Fibroblast of gingiva (primary cell): Measurements from ENCODE around the gene MN1.
"Not testable (repeated sequence)": the region's sequence is repeated elsewhere in the genome, so short reads cannot be mapped to it uniquely, and the experiment has no call there.

Source experiments
- DNase-seq: peaks from one replicate; pipeline ENCODE4 v3.0.0-alpha.2; 2011; ENCODE audit warnings: low read depth

Gene MN1

DNA sequence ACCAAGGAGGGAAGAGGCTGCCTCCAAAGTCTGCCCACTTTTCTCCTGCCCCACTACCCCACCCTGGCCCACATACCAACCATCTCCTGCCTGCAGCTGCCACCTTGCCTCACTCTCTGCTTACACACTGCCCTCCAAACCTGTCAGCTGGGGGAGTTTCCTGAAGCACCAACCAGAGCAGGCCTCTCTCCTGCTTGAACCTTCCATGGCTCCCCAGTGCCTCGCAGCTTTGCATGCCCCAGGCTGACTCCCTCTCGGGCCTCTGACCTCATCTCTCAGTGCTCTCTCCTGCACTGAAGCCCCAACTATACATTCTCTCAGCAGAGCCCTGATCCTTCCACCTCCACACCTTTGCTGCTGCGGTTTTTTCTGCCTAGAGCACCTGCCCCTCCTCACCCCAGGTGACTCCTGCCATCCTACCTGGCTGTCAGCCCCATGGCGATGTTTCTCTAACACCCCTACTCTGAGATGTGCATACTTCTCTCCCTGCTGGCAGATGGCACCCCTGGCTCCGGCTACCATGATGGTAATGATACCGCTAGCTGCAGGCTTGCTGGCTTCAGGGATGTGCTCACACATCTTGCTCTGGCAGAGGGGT is 43.5 kb downstream of the MN1 start:
- no peak for DNase-seq

DNA sequence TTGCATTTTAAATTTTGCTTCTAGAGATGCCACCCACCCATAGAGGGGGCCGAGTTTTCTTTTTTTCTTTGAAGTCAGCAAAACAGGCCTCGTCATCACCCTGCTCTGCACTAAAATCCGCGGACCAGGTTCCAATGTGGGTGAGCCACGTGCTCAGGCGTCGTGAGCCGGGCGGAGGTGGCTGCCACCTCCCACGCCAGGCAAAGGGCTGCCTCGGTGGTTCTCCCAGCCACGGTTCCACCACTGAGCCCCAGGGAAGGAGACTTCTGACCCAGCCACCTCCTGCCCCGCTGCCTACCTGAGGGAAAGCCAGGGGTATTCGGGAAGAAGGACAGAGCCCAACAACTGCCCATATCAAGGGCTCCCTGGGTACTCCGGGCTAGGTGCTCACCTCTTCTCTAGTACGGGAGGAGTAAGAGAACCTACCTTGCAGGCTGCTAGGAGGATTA is 45.3 kb downstream of the MN1 start:
- DNase-seq = no peak

DNA sequence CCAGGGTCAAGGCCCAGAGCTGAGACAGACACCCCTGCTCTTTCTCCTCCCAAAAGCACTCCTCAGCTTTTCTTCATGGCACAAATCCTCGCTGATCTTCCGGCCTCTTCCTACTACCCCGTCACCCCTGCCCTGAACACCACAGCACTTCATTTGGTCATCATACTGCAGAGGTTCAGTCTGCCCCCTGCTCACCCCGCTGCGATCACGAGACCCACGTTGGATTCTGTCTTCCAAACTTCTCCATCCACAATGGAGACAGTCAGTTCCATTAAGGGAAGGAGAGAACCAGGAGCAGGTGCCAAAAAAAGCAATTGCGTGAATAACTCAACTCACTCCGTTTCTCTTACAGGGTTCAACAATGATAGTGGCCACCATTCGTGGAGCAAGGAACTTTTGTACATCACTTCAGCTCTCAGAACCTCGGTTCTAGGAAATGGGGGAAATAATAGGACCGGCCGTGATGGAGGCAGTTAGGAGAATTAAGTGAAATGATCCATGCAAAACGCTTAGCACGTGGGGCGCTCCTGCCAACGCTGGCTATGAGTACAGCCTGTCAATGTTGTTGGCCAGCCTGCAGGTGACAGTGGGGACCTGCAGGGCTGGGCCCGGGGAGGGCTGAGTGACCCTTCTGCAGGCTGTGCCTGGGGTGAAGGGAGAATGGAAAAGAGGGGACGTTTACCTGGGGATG is 45.9 kb downstream of the MN1 start:
- DNase-seq = no peak

DNA sequence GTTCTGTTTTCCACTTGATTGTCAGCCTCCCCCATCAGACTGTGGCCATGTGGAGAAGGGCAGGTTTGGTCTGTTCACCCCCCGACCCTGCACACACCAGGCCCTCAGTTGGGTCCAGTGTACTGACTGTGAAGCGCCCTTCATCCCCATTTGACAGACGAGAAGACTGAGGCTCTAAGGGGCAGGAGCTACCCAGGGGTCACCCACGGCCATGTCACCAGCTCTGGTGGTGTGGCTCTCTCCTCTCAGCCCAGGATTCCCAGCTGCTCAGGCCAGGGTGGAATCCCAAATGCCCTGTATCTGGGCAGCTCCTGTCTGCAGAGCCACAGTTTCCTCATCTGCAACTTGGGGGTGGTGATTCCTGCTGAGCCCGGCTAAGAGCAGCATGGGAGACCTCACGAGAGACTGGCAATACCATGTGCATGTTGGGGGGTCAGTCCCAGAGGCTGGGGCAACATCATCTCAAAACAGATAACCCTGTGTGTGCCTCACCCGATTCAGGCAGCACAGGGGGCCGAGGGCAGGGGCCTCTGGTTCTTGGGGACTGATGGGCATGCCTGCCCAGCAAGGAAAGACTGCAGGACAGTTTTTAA is 46.6 kb downstream of the MN1 start:
- no peak for DNase-seq

DNA sequence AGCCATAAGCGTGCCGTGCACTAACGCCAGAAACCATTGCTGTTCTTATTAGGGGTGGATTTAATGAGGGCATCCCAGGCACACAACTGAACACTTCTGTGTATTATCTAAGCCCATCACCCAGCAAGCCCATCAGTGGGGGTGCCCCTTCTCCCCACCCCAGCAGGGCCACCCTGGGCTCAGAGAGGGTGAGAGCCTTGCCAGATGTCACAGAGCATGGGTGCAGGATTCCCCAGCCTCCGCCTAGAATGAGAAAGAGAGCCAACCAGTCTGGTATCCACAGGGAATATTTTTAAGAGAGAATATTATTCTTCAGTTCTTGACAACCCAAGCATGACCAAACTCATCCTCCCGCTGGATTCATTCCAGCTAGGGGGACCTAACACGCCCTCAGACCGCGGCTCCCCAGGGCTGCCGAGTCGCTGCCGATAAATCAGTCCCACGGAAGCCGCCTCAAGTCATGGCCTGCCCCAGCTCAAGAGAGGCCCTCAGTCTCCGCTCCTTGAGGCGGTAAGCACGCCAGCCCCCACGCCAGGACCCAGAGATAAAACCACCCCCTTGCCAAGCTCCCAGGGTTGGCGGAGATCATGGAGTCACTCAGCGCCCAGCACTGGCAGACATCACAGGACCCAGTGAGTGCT is 47.2 kb downstream of the MN1 start:
- DNase-seq = peak; percentile 36

DNA sequence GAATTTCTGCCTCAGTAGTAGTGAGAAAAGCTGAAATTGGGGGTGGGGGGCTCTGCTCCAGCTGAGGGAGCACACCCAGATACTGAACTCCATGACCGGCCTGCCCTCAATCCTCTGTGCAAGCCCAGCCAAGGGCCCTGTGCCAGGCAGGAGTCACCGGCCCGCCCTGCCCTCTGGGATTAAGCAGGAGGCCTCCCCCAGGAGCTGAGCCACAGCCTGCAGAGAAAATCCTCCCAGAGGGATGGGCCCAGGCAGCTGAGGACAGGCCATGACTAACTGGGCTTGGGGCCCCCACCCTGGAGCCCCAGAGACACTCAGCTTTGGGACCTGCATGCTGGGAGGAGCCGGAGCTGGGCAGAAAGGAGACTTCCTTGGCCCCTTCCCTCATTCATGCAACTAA is 48.8 kb downstream of the MN1 start:
- DNase-seq = peak; percentile 61

DNA sequence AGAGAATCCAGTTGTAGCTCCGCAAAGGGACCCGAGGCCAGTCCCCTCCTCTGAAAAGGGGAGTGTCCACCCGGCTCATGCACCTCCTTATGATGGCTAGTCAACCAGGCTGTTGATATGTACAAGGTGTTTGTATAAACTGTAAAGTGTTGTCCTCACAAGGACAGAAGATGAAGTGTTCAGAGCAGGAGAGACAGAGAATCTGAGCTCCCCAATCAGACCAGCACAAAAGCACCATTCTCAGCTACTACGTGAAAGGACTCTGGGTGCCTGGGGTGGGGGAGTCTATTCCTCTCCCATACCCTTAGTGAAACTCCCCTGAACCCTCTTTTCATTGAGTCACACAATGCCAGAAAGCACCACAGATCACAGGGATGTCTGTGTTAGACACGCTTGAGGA is 49.4 kb downstream of the MN1 start:
- DNase-seq = no peak

DNA sequence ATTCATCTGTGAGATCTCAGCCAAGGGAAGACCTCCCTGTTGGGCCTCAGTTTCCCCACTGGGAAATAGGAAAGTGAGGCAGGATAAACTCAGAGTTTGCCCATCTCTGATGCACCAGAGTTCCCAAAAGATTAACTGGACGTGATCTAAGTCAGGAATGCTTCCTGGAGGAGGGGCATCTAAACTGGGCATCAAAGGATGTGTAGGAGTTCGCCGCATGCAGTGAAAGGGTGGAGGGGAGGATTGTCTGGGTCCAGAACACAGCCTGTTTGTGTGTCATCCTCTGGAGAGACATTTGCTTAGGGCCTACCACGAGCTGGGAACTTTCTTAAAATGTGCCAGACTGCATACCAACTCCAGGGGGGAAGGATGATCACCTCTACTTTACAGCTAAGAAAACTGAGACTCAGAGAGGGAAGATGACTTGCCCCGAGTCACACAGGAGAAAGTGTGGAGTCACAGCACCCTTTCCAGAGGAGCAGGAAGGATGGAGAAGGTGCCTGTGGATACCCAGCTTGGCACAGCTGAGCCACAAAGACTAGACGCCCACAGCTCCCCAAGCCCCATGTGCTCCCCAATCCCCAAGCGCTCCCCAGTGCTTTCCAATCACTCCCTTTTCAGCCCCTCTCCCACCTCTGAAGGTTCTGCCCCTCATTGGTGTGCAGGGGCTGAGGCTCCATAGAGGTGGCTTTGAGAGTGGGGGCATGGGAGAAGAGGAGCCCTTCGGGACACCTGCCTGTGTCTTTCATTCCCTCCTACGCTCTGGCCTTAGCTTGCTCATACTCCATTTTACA is 50.1 kb downstream of the MN1 start:
- no peak for DNase-seq

DNA sequence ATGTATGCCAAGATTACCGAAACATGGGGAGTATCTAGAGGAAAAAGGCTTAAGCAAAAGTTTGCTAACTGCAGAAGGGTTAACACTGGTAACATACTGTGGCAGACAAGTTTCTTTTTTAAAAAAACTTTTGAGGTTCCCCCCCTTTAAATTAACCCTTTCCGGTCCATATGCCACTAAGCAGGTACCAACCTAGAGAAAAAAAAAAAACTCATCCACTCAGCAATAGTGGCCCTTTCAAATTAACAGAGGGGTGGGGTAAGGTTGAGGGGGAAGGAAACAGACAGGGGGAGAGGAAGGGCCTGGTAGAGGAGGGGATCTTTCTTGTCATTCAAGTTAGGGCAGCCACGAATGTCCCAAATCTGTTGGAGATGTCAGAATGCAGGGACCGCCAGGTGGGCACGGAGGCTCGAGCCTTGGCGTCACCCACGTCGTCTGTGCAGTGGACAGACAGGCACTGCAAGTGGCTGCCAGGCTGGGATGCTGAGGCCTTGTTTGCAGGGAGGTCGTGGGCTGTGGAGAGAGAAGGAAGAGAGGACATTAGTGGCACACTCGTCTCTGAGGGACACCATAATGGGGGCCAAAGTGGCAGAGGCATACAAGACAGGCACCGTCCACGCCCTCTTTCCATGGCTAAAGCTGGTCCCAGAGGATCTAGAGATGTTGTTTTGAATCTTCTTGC is 50.8 kb downstream of the MN1 start:
- DNase-seq = no peak

DNA sequence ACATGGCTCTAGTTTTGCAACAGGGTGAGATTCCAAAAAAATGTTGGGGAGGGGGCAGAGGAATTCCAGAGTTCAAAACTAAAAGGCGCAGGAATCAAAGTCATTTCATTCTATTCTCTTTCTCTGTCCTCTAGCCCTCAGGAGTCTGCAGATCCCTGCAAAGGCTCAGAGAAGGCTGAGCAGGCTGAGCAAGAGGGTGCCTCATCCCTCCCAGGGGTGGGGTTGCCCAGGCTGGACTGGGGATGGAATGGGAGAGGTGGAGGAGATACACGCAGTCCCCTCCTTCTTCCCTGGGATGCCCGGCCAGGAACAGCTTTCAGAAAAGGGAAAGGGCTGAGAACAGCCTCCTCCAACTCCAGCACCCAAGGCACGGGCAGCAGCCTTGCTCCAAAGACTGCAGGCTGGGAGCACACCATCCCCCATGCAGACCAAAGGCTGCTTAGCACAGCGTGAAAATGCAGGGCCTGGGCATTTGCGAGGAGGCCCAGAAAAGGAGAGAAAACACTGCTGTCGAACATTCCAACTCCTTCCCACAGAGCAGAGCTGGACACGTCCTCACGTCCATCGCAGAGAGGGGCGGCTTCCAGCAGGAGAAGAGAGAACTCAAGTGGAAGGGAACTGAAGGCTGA is 51.8 kb downstream of the MN1 start:
- DNase-seq = no peak

DNA sequence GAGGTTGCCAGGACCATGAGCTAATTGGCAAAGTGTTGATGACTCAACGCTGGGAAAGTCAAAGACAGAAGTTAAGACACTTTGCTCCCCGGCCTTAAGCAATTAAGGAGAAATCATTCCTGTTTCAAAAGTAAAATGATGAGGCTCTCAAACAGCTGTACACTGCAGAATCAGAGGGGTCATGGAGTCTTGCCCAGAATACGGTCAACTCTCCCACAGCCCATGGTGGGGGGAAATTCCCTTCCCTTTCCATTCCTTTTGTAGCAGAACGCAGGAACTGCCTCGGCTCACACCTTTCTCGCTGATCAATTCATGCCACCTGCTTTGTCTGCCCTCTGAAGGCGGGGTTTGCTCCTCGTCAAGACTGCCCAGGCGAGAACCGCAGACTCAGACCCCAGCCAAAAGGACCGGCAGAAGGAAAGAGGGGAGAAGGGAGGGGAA is 52.8 kb downstream of the MN1 start:
- DNase-seq = peak; percentile 72

DNA sequence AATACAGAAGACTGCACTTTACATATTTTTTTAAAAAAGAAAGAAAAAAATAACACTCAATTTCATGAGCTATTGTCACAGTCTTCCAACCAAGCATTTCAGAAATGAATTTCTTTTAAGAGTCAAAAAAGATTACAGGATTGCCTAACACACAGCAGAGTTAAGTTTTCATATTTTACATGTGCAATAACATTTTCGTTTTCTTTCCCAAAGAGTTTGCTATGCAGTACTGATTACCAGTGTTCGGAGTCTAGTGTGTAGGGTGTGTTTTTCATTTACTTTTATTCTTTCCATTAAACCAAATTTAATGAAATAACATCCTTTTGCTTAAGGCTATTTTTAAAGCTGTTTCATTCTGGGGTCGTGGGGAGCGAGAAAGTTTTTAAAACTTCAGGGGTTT is 53.2 kb downstream of the MN1 start:
- peak; percentile 52 for DNase-seq

DNA sequence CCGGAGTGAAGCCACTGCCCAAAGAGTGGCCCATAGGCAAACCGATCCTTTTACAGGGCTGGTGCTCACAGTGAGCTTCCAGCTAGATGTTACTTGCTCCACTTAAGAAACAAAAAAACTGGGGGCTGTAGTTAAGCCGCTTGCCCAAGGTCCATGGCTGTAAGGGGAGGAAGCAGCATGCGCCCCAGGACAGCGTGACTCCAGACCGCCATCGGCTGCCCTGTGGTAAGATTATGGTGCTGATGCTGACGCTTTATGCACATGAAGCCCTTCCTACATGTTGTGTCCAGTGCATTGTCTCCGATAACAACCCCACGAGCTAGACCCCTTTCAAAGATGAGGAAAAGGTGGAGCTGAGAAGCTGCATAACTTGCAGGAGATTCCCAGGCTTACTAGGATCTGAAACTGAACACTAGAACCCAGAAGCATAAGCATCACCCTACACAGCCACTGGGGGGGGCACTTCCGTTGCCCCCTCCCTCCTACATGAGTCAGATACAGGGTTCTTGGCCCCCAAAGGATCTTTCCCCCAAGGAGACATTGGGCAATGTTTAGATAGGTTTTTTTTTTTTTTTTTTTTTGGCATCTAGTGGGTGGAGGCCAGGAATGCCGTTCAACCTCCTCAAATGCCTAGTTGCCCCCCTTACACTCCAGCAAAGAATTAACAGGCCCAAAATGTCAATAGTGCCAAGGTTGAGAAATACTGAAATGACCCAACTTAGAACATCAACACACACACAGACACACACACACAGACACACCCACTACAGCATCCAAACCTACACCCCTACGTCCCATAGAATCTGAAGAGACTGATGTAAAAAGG is 53.9 kb downstream of the MN1 start:
- DNase-seq = peak; percentile 91

DNA sequence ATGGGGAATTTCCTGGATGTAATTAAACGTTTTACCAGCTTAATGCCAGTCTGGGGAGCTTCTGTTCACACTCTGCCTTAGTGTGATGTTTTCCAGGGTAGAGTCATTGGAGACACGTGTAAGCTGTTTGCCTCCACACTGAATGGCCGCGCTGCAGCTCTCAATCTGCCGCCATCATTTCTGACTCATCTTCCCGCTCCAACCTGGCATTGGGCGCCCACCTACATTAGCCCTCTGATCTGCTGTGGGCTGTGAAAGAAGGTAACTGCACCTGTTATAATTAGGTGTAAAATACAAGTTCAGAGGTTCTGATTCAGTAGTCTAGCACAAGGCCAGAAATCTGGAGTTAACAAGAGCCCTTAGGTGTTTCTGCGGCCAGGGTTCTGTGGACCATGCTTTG is 54.6 kb downstream of the MN1 start:
- no peak for DNase-seq

DNA sequence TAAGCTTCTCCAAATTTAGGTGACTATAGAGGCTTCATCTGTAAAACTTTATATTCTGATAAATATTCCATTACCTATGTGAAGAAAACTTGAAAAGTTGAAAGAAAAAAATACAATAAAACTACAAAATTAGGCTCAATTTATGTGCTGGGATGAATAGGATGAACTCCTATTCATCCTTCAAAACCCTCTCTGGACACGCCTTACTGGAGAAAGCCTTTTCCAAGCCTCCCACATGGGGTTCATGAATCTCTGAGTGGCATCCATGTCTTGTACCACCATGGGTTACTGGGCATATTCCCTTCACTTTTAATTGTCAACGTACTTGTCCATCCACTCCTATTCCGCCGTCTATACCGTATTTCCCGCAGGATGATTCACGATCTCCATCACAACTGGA is 55.7 kb downstream of the MN1 start:
- DNase-seq = no peak

DNA sequence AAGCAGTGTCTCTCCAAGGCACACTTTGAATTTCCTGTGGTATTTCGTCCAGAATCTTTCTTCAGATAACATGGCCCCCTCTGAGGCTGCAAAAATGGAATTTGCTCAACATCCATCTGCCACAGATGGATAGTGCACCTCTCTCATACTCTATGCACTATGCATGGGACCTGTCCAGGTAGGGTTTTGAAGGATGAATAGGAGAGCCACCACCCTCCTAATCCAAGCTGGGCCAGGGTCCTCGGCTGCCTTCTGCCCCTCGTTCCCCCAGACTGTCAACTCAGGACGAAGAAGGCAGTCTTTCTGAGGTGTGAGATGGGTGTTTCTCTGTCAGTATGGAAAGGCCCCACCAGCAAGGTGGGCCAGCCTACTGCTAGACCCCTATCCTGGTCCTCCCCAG is 56.4 kb downstream of the MN1 start:
- no peak for DNase-seq

DNA sequence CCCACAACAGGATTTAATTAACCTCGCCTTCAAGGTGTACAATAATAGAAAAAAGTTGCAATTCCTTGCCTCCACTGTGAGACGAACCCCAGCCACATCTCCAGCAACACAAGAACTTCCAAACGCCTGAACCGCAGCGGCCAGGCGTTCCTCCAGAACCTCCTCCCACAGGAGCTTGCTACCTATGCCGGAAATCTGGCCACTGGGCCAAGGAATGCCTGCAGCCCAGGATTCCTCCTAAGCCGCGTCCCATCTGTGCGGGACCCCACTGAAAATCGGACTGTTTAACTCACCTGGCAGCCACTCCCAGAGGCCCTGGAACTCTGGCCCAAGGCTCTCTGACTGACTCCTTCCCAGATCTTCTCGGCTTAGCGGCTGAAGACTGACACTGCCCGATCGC is 57.5 kb downstream of the MN1 start:
- DNase-seq = not testable (repeated sequence)

DNA sequence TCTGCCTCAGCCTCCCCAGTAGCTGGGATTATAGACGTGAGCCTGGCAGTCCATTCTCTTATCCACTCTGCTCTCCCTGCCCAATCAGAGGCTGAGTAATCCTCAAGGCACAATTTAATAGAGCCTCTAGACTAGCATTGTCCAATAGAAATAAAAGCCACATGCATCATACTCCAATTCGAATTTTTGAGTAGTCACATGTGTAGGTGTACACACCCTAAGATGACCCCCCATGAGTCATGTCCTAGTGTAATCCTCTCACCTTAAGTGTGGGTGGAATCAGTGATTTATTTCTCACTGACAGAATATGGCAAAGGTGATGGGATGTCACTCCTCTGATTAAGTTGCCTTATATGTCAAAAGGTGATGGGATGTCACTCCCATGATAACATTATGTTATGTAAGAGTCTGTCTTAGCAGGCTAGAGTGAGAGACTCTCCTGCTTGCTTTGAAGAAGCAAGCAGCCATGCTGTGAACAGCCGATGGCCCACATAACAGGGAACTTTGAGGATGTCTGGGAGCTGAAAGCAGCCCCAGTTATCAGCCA is 61.3 kb downstream of the MN1 start:
- DNase-seq = no peak

DNA sequence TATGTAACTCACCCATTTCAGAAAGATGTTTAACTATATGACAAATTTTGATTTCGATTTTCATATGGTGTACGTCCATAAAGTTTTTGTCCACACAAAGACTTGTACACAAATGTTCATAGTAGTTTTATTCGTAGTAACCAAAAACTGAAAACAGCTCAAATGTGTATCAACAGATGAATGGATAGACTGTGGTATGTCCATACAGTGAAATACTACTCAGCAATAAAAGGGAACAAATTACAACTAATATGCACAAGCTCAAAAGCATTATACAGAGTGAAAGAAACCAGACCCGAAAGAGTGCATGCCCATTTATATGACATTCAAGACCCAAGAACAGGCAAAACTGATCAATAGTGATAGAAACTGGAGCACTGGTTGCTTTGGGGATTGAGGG is 64.0 kb downstream of the MN1 start:
- DNase-seq = no peak

DNA sequence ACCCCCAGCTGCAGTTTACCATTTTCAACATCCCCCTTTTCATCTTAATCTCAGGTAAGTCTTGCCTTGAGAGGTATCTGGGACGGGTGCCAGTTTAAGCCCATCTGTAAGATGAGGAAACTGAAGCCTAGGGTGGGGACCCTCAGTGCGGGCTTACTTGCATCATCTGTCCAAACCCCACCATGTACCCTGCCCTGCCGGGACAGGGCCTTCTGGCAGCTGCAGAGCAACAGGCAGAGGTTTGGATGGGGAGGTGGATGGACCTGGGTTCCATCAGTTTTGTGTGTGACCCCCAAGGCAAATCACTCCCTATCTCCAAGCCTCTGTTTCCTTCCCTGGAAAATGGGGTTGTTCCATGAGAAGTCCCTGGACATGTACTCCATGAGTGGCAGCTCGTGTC is 67.5 kb downstream of the MN1 start:
- DNase-seq = no peak
